Pulmonary artery endothelial cell (primary cell): Measurements from ENCODE around the gene CLEC14A. TPM values are rescaled to one million over a fixed set of nuclear protein-coding genes. Genes with fewer than 3 reads are reported as not detected.
A peak's percentile ranks its signal among the peaks of the same experiment; 100 is the strongest.

ENCODE experiments used
- DNase-seq: peaks from one replicate; pipeline ENCODE4 v3.0.0-alpha.2; 2011; ENCODE audit warnings: low read depth, low spot score
- total RNA-seq: library from RNA; depleted of rRNA; stranded (reverse); fragments of >200 nt; gene quantifications from 2 replicates; pipeline ENCODE4 v1.2.3, GENCODE V29; 2014

Gene CLEC14A
- total RNA-seq, 1 donor from 2014 or later = 388 TPM

DNA sequence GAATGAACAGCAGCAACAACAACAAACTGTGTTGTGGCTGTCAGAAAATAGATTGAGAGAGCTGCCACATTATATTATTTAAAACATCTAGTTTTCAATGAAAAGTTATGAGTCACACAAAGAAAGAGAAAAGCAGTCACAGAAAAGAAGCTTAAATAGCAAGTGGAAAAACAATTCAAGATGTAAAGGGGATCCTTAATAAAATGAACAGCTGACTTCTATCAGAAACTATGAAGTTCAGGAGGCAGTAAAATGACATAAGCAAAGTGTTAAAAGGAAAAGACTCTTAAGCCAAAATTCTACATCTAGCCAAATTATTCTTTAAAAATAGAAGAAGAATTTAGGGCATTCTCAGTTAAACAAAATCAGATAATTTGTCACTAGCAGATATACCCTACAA lies 5.6 kb downstream of the CLEC14A start:
- no peak for DNase-seq

DNA sequence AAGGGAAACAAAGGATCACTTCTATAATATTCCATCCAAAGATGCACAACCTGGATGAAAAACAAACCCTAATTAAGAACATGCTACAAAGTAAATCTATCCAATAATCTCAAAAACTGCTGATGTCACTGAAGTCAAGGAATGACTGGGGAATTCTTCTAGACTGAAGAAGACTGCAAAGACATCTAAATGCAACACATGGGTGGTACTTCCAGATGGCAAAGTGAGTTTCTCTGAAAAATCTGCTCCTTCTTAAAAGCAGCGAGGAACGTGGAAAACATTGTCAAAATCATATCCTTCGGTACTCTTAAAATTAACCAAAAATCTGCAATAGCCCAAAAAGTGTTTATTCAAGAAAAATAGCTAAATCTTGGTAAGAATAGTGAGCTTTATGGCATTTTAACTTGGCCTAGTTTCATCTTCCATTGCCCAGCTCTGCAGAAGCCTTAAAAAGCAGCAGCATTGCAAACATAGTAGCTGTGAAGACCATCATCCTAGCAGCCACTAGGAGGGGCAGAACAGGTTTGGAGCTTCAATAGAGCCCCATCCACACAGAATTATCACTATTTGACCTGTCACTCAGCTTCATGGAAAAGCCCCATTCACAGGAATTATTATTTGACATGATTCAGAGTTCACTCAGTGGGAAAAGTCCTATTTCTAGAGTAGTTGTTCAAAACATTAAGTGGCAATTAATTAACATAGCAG lies 7.4 kb downstream of the CLEC14A start:
- no peak for DNase-seq

DNA sequence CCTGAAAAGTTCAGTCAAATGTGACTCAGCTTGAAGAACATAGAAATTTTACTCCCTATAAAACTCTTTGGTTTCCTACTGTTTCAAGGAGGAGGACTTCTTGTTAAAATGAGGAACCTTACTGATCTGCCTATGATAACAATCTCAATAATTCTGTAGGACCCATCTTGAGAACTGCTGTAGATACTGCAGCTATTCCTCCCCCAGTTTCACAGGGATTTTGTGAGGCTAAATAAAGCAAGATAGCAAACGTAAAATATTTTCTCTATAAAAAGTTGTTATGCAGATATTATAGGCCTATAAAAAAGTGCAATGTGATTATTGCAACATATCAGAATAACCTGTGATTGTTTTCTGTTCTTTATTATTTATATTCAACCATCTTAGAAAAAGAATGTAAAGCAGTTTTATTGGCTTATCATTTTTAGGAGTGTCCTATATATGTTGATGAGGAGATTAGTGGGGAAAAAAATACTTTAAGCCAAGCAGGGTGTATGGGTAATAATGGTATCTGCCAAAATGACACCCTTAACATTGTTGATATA lies 12.1 kb downstream of the CLEC14A start:
- no peak for DNase-seq

DNA sequence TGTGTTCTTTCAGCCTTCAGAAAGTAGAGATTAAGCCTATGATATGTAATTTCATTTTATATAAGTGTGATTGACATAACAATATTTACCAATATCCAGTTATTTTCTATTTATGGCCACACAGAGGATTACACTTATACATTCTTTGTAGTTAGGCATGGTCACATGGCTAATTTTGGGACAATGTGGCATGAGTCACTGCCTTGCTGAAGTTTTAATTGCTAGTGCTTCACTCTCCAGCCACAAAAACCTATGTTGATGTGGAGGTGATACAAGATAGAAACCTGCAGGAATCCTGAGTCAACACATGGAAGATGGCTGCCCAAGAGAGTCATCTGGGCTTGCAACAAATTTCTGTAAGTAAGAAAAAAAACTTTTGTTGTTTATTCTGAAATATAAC lies 17.0 kb downstream of the CLEC14A start:
- DNase-seq = no peak

DNA sequence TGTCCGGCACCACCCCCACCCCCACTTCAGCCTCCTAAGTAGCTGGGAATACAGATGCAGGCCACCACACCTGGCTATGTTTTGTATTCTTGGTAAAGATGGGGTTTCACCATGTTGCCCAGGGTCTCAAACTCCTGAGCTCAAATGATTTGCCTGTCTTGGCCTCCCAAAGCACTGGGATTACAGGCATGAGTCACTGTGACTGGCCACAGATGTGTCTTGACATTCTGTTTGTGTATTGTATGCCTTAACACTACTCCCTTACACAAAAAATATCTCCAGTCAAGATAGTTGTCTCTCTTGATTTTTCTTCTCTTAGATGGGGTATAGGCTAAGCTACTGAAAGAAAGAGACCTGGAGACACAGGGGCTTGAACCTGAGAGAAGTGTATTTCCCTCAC lies 17.6 kb downstream of the CLEC14A start:
- no peak for DNase-seq

DNA sequence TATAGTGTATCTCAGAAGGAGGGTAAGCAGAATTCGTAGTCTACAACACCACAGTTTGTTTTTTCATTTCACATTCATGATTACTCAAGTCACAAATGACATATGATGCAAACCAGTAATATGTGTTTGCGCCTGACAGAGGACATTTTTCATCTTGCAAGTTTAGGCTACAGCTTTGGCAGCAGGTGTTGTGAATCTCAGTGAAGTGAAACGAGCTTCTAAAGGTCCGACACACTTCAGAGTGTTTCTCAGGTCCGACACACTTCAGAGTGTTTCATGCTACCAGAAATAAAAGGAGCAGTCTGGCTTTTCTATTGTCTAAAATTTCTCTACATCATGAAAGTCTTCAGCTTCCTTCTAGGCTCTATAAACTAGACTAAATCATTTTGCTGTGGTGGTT lies 22.7 kb downstream of the CLEC14A start:
- no peak for DNase-seq

DNA sequence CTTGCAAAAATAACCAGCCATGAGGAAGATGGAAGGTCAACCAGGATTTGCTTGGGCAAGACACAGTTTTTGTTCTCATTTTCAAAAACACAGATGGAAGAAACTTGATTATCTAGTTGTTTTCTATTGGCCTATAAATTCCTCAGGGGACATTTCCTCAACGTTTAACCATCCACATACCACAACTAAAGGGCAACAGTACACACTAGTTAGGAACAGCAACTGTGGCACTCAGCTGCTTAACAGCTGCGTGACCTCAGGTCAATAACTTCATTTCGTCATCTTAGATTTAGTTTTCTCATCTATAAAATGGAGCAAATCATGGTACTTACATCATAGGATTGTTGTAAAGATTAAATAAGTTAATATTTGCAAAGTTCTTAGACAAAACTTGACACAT lies 29.5 kb downstream of the CLEC14A start:
- DNase-seq = no peak

DNA sequence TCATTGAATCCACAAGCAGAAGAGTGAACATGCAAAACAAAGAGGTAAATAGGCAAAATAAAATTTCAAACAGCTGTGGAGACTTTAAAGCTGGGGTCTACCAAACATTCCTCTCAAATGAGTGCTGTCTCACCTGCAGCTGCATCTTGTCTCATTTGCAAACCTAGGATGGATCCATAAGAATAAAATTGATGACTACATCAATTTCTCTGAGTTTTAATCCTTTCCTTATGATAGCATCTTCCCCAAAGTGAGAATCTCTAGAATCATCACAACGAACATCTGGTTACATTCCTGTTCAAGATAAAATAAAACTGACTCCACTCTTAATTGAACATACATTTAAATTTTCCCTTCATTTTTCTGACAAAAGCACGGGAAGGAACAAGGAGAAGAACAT lies 29.9 kb downstream of the CLEC14A start:
- DNase-seq = no peak

DNA sequence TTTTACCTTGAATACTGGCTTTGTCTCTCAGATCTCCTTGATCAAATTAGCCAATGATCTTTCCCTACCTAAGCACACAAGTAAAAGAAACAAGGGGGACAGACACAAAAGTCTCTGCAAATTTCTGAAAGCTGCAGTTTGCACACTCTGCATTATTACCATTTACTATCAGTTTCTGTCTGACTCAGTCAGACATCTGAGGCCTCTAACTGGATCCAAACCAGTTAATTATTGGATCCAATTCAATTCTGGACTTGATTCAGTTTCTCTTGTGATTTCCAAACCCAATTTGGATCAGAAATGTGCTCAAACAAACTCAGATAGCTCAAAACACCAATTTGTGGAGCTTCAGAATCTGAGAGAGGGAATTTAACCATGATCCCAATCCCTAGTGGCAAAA lies 31.6 kb downstream of the CLEC14A start:
- DNase-seq = no peak

DNA sequence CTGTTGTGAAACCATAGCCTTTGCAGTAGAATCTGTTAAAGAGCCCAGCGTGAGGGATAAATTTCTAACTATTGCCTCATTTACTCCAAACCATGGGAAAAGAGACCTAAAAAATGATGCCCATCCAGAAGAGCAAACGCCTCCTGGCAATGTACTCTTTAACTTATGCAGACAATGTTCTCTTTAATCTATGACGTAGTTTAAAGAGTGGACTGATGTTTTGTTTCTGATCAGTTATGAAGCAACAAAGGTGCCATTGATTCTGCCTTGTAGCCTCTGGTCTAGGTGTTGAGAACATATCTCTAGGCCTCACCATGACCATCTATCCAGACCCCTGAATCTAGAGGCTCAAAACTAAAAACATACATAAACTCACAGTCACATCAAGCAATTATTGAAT lies 34.8 kb downstream of the CLEC14A start:
- no peak for DNase-seq

DNA sequence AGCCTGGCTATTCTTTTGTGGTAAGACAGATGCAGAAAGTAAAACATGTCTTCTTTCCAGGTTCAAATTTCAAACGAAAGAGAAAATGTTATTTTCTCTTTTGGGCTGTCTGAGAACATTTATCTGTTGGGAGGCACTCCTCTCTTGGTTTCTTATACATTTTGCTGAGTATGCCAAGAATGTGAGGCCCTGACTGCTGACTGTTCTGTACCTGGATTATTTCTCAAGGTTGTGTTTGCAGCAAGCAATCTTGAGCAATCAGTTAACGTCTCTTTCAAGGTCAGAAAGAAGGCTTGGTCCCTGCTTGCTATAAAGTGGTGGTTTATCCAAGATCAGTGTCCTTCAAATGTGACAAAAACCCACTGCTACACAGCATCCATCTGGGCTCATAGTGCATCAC lies 38.3 kb downstream of the CLEC14A start:
- no peak for DNase-seq

DNA sequence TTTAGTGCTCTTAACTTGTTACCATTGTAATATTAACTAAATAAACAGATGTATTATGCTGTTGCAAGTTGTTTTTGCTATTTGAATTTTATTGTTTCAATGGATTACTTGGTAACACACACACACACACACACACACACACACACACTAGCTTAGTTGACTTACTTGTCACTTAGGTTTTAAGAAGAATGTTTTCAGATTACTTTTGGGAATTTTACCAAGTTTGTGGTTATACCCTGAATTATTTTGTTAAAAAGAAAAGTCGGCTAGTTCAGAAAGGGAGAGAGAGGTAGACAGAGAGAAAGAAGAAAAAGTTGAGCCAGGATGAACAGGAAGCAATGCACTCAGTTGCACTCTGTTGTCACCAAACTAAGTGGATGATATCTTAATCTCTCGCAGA lies 42.9 kb downstream of the CLEC14A start:
- no peak for DNase-seq

DNA sequence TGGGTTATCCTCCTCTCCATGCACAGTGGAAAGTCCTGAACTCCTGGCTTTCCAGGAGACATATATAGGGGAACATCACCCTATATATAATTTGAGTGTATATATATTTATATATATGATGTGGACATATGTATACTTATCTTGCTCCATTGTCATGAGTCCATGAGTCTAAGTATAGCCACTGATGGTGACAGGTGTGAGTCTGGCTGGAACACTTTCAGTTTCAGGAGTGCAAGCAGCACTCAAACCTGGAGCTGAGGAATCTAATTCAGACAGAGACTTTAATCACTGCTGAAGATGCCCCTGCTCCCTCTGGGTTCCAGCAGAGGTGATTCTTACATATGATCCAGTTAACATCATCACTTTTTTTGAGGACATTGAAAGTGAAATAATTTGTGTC lies 43.8 kb downstream of the CLEC14A start:
- no peak for DNase-seq

DNA sequence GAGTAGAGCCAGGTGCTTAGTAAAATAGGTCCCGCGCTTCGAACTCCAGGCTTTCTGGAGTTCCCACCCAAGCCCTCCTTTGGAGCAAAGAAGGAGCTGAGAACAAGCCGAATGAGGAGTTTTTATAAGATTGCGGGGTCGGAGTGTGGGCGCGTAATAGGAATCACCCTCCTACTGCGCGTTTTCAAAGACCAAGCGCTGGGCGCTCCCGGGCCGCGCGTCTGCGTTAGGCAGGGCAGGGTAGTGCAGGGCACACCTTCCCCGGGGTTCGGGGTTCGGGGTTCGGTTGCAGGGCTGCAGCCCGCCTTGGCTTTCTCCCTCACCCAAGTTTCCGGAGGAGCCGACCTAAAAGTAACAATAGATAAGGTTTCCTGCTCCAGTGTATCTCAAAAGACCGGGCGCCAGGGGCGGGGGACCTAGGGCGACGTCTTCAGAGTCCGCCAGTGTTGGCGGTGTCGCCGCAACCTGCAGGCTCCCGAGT lies 44.6 kb downstream of the CLEC14A start:
- no peak for DNase-seq

DNA sequence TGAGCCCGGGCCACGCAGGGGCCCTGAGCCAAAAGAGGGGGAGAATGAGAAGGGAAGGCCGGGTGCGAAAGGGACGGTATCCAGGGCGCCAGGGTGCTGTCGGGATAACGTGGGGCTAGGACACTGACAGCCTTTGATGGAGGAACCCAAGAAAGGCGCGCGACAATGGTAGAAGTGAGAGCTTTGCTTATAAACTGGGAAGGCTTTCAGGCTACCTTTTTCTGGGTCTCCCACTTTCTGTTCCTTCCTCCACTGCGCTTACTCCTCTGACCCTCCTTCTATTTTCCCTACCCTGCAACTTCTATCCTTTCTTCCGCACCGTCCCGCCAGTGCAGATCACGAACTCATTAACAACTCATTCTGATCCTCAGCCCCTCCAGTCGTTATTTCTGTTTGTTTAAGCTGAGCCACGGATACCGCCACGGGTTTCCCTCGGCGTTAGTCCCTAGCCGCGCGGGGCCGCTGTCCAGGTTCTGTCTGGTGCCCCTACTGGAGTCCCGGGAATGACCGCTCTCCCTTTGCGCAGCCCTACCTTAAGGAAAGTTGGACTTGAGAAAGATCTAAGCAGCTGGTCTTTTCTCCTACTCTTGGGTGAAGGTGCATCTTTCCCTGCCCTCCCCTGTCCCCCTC lies 45.2 kb downstream of the CLEC14A start:
- DNase-seq = peak; percentile 19

DNA sequence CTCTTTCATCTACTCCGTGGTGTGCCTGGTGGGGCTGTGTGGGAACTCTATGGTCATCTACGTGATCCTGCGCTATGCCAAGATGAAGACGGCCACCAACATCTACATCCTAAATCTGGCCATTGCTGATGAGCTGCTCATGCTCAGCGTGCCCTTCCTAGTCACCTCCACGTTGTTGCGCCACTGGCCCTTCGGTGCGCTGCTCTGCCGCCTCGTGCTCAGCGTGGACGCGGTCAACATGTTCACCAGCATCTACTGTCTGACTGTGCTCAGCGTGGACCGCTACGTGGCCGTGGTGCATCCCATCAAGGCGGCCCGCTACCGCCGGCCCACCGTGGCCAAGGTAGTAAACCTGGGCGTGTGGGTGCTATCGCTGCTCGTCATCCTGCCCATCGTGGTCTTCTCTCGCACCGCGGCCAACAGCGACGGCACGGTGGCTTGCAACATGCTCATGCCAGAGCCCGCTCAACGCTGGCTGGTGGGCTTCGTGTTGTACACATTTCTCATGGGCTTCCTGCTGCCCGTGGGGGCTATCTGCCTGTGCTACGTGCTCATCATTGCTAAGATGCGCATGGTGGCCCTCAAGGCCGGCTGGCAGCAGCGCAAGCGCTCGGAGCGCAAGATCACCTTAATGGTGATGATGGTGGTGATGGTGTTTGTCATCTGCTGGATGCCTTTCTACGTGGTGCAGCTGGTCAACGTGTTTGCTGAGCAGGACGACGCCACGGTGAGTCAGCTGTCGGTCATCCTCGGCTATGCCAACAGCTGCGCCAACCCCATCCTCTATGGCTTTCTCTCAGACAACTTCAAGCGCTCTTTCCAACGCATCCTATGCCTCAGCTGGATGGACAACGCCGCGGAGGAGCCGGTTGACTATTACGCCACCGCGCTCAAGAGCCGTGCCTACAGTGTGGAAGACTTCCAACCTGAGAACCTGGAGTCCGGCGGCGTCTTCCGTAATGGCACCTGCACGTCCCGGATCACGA lies 46.0 kb downstream of the CLEC14A start:
- DNase-seq = peak; percentile 8

DNA sequence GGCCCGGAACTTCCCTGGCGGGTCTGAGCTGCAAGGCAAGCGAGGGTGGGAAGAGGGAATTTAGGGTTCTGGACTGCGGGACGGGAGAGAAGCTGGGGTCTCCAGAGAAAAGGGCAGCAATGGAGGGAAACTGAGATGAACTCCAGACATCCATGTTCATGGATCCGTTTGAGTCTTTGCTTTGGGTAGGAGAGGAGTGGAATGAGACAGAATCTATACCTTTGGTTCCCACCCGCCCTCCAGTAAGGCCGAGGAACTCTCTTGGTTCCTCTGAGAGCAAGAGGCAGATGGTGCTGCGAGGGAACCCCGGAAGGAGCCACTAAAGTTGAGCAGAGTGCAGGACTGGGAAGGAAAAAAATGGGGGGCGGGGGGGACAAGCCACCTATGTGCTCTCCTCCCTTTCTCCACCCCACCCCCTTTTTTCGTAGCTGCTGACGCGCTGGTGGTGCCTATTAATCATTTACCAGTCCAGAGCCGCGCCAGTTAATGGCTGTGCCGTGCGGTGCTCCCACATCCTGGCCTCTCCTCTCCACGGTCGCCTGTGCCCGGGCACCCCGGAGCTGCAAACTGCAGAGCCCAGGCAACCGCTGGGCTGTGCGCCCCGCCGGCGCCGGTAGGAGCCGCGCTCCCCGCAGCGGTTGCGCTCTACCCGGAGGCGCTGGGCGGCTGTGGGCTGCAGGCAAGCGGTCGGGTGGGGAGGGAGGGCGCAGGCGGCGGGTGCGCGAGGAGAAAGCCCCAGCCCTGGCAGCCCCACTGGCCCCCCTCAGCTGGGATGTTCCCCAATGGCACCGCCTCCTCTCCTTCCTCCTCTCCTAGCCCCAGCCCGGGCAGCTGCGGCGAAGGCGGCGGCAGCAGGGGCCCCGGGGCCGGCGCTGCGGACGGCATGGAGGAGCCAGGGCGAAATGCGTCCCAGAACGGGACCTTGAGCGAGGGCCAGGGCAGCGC lies 47.0 kb downstream of the CLEC14A start:
- no peak for DNase-seq

DNA sequence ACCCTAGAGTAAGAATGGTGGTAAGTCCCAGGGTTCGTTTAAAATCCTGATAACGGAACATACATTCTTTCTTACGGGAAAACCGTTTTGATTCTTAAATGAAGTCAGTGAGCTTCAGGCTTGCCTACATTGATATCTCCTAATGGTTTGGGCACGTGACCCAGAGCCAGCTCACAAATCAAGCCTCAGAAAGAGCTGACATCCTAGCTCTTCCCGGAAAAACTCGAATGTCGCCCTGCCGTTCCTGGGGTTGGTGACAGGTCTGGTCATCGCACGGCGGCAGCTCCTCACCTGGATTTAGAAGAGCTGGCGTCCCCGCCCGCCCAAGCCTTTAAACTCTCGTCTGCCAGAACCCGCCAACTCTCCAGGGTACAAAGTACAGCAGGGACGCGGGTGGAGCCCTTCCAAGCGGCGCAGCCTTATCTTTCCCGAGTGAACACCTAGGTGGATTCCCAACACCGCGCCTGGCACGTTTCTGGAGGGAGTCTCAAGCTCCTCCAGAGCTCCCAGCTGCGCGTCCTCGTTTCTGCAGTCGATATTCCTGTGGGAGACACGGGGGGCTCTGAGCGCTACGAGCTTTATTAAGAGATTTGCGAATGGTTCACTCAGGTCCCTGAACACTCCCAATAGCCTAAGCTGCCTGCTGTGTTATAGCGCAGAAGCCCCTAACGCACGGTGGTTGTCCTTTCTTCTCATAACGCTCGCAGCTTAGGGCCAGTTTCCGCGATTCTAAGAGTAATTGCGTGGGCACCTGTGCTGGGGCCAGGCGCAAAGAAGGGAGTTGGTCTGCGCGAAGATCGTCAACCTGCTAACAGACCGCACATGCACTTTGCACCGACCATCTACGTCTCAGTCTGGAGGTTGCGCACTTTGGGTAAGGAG lies 47.9 kb downstream of the CLEC14A start, which contains the start of gene SSTR1:
TSS of gene SSTR1 (plus strand) at position 169 of the 882 bp plus-strand sequence. CDS start 1,486 bp downstream, outside the sequence.
- no peak for DNase-seq

DNA sequence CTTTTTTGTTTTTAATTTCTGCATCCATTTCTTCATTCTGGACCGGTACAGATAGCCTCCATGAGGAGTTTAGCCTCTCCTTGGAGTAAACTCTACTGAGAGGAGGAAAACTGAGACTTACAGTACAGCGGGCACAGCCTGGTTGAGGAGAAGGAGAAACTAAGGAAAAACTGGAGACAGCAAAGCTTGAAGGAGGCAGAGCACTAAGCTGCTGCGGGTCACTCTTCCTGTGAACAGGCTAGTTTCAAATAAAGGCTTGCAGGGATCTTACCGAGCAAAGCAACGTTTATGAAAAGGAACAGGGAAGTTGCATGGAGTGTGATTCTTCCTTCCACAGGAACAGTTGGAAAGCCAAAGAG lies 48.5 kb downstream of the CLEC14A start:
- DNase-seq = no peak
